HEK293T (cell line): ENCODE measurements around the gene MAN1A2.

ENCODE experiments used
- CTCF ChIA-PET: fragments of 350-600 bp; formaldehyde crosslinking; extraction: SDS; loops from one replicate; lab custom pipeline; 2021; ENCODE audit warnings: antibody characterized with exemption, inconsistent platforms; lab: Yijun Ruan, JAX
- POLR2A ChIA-PET: fragments of 350-600 bp; formaldehyde crosslinking; extraction: SDS; loops from one replicate; lab custom pipeline; 2020; ENCODE audit warnings: antibody characterized with exemption, inconsistent platforms; lab: Yijun Ruan, JAX
- DNase-seq: peaks from one replicate; pipeline ENCODE4 v3.0.0; 2012; ENCODE audit warnings: mixed read lengths; ENCODE audit errors: extremely low spot score
- ARNT ChIP-seq: fragments of 450-650 bp; IDR thresholded peaks from 2 replicates; pipeline ENCODE4 v1.6.1; 2017; ENCODE audit warnings: mild to moderate bottlenecking
- BHLHE40 ChIP-seq: fragments of 450-650 bp; IDR thresholded peaks from 2 replicates; pipeline ENCODE4 v1.6.1; 2016; ENCODE audit warnings: mild to moderate bottlenecking, moderate library complexity, borderline replicate concordance
- CTBP1 ChIP-seq: fragments of 450-650 bp; IDR thresholded peaks from 2 replicates; pipeline ENCODE4 v1.6.1; 2016; ENCODE audit warnings: borderline replicate concordance
- ELF4 ChIP-seq: fragments of 450-650 bp; IDR thresholded peaks from 2 replicates; pipeline ENCODE4 v1.6.1; 2017; ENCODE audit warnings: antibody characterized with exemption
- FOXA1 ChIP-seq: fragments of 450-650 bp; IDR thresholded peaks from 2 replicates; pipeline ENCODE4 v1.6.1; 2016; ENCODE audit warnings: mild to moderate bottlenecking
- FOXK2 ChIP-seq: fragments of 450-650 bp; IDR thresholded peaks from 2 replicates; pipeline ENCODE4 v1.6.1; 2016; ENCODE audit warnings: mild to moderate bottlenecking
- FOXM1 ChIP-seq: fragments of 450-650 bp; IDR thresholded peaks from 2 replicates; pipeline ENCODE4 v1.6.1; 2017; ENCODE audit warnings: mild to moderate bottlenecking, borderline replicate concordance
- L3MBTL2 ChIP-seq: fragments of 450-650 bp; conservative IDR thresholded peaks from 2 replicates; pipeline ENCODE4 v1.6.1; 2016; ENCODE audit warnings: mild to moderate bottlenecking
- LEF1 ChIP-seq: fragments of 450-650 bp; IDR thresholded peaks from 2 replicates; pipeline ENCODE4 v1.6.1; 2017; ENCODE audit warnings: mild to moderate bottlenecking, borderline replicate concordance
- NFRKB ChIP-seq: fragments of 450-650 bp; IDR thresholded peaks from 2 replicates; pipeline ENCODE4 v1.6.1; 2016; ENCODE audit warnings: mild to moderate bottlenecking, moderate library complexity
- PKNOX1 ChIP-seq: fragments of 450-650 bp; IDR thresholded peaks from 2 replicates; pipeline ENCODE4 v1.6.1; 2016
- SP1 ChIP-seq: fragments of 450-650 bp; IDR thresholded peaks from 2 replicates; pipeline ENCODE4 v1.6.1; 2017
- SUZ12 ChIP-seq: fragments of 450-650 bp; IDR thresholded peaks from 2 replicates; pipeline ENCODE4 v1.6.1; 2016; ENCODE audit warnings: mild to moderate bottlenecking
- TARDBP ChIP-seq: fragments of 450-650 bp; IDR thresholded peaks from 2 replicates; pipeline ENCODE4 v1.6.1; 2016
- ZNF384 ChIP-seq: fragments of 450-650 bp; IDR thresholded peaks from 2 replicates; pipeline ENCODE4 v1.6.1; 2016

MAN1A2 gene

GRCh38 chr1:117425050-117425734 lies 57.9 kb downstream of the MAN1A2 start:
- CTCF ChIA-PET = no interaction called here
- POLR2A ChIA-PET = no interaction called here
- DNase-seq = no peak
- no peak for TF ChIP-seq BHLHE40
- TF ChIP-seq FOXA1 = no peak
- no peak for TF ChIP-seq L3MBTL2
- TF ChIP-seq FOXK2 = no peak

- TF ChIP-seq NFRKB = no peak
- no peak for TF ChIP-seq L3MBTL2
- TF ChIP-seq BHLHE40 = no peak
- TF ChIP-seq TARDBP = no peak
- TF ChIP-seq FOXM1 = no peak
- no peak for TF ChIP-seq ARNT
- no peak for TF ChIP-seq ELF4
- TF ChIP-seq LEF1 = no peak
- no peak for TF ChIP-seq CTBP1
- TF ChIP-seq PKNOX1 = no peak
- DNase-seq = no peak
- ChIA-PET POLR2A (no interaction called here), CTCF (no interaction called here)
Observed at GRCh38 chr1:117427297-117427696, 60.0 kb downstream of the MAN1A2 start.

GRCh38 chr1:117433943-117434342 lies 66.7 kb downstream of the MAN1A2 start:
- no peak for TF ChIP-seq ZNF384
- TF ChIP-seq PKNOX1 = no peak
- TF ChIP-seq CTBP1 = no peak
- TF ChIP-seq BHLHE40 = no peak
- TF ChIP-seq SUZ12 = no peak
- TF ChIP-seq FOXK2 = no peak
- no peak for TF ChIP-seq L3MBTL2
- no peak for TF ChIP-seq LEF1
- POLR2A ChIA-PET = no interaction called here
- CTCF ChIA-PET = no interaction called here
- DNase-seq = no peak

- no peak for TF ChIP-seq L3MBTL2
- TF ChIP-seq PKNOX1 = no peak
- TF ChIP-seq FOXA1 = no peak
- no peak for TF ChIP-seq FOXM1
- TF ChIP-seq TARDBP = no peak
- no peak for TF ChIP-seq SP1
- TF ChIP-seq BHLHE40 = no peak
- no peak for TF ChIP-seq CTBP1
- no peak for TF ChIP-seq LEF1
- no peak for TF ChIP-seq FOXK2
- no peak for TF ChIP-seq ARNT
- no peak for TF ChIP-seq ELF4
- no peak for TF ChIP-seq ZNF384
- ChIA-PET POLR2A (no interaction called here), CTCF (interaction anchor here (1.2 kb wide), 1 partner anchor 308 kb away, joined by 3 read pairs; no protein-coding TSS in a partner anchor)
- no peak for DNase-seq
Observed at GRCh38 chr1:117436513-117436912, 69.3 kb downstream of the MAN1A2 start.

GRCh38 chr1:117447661-117448060 lies 80.4 kb downstream of the MAN1A2 start:
- ChIA-PET CTCF (interaction anchor here (0.7 kb wide), 1 partner anchor 266 kb away, joined by 3 read pairs; no protein-coding TSS in a partner anchor), POLR2A (no interaction called here)
- DNase-seq = no peak
- TF ChIP-seq SP1 = no peak
- no peak for TF ChIP-seq ELF4
- no peak for TF ChIP-seq PKNOX1

- TF ChIP-seq SUZ12 (no peak), FOXK2 (no peak), FOXA1 (no peak), CTBP1 (no peak), PKNOX1 (no peak), FOXM1 (no peak), BHLHE40 (no peak), TARDBP (no peak), ARNT (no peak)
- POLR2A ChIA-PET = no interaction called here
- no peak for DNase-seq
- CTCF ChIA-PET = interaction anchor here (0.6 to 0.7 kb wide), 2 partner anchors 47 to 413 kb away, joined by 3 to 4 read pairs; no protein-coding TSS in a partner anchor
Observed at GRCh38 chr1:117452216-117452615, 85.0 kb downstream of the MAN1A2 start.
